MM.1S (cell line): ENCODE data around the gene ATG101.

Experiments used
- DNase-seq: peaks from one replicate; pipeline ENCODE4 v3.0.0-alpha.2; 2015
- H2AFZ ChIP-seq: fragments of 300-600 bp; sonication (generic); 2 replicates; pipeline ENCODE4 v1.6.0; 2016; ENCODE audit warnings: antibody characterized with exemption, low read length
- H3F3A ChIP-seq: fragments of 300-600 bp; sonication (generic); 2 replicates; pipeline ENCODE4 v1.6.1; 2016; ENCODE audit warnings: mild to moderate bottlenecking, antibody characterized with exemption, low read length, moderate library complexity, mixed read lengths; ENCODE audit not compliant: insufficient read depth
- H3K27ac ChIP-seq: fragments of 300-600 bp; sonication (generic); 2 replicates; pipeline ENCODE4 v1.5.1; 2016; ENCODE audit warnings: mild to moderate bottlenecking, low read length
- H3K27me3 ChIP-seq: fragments of 300-600 bp; sonication (generic); replicated peaks from 2 replicates; pipeline ENCODE4 v1.6.0; 2016; ENCODE audit warnings: low read length; ENCODE audit not compliant: insufficient read depth
- H3K36me3 ChIP-seq: fragments of 300-600 bp; sonication (generic); replicated peaks from 2 replicates; pipeline ENCODE4 v1.6.1; 2016; ENCODE audit warnings: mild to moderate bottlenecking, low read length, mixed read lengths; ENCODE audit not compliant: insufficient read depth
- H3K4me1 ChIP-seq: fragments of 300-600 bp; sonication (generic); 2 replicates; pipeline ENCODE4 v1.6.1; 2016; ENCODE audit warnings: low read length, mixed read lengths
- H3K4me2 ChIP-seq: fragments of 300-600 bp; sonication (generic); 2 replicates; pipeline ENCODE4 v1.6.0; 2016; ENCODE audit warnings: low read depth, low read length
- H3K4me3 ChIP-seq: fragments of 300-600 bp; sonication (generic); 2 replicates; pipeline ENCODE4 v1.5.1; 2016; ENCODE audit warnings: low read length, mixed read lengths
- H3K79me2 ChIP-seq: fragments of 300-600 bp; sonication (generic); 2 replicates; pipeline ENCODE4 v1.6.1; 2016; ENCODE audit warnings: mixed run types, low read length, mixed read lengths
- H3K9ac ChIP-seq: fragments of 300-600 bp; sonication (generic); 2 replicates; pipeline ENCODE4 v1.6.1; 2016; ENCODE audit warnings: low read length, mixed read lengths
- H3K9me2 ChIP-seq: fragments of 300-600 bp; sonication (generic); replicated peaks from 2 replicates; pipeline ENCODE4 v1.6.1; 2016; ENCODE audit warnings: mild to moderate bottlenecking, low read length, mixed read lengths; ENCODE audit not compliant: insufficient read depth
- H3K9me3 ChIP-seq: fragments of 300-600 bp; sonication (generic); replicated peaks from 2 replicates; pipeline ENCODE4 v1.6.1; 2016; ENCODE audit warnings: mild to moderate bottlenecking, low read length, mixed read lengths; ENCODE audit not compliant: insufficient read depth
- H4K20me1 ChIP-seq: fragments of 300-600 bp; sonication (generic); 2 replicates; pipeline ENCODE4 v1.6.1; 2016; ENCODE audit warnings: mild to moderate bottlenecking, low read length, moderate library complexity, mixed read lengths; ENCODE audit not compliant: insufficient read depth
- EZH2 ChIP-seq: fragments of 300-600 bp; sonication (generic); optimal IDR thresholded peaks from 2 replicates; pipeline ENCODE3; 2017; ENCODE audit warnings: low read depth, mild to moderate bottlenecking, antibody characterized with exemption, low read length, mixed read lengths
- EZH2phosphoT487 ChIP-seq: fragments of 300-600 bp; sonication (generic); IDR thresholded peaks from 2 replicates; pipeline ENCODE4 v1.6.1; 2018; ENCODE audit warnings: antibody characterized with exemption, low read length
- TF ChIP-seq, protein P1 (sequence below): fragments of 300-600 bp; sonication (generic); IDR thresholded peaks from 2 replicates; pipeline ENCODE4 v1.5.1; 2016; ENCODE audit warnings: antibody characterized with exemption, low read length, mixed read lengths

ATG101 gene

GRCh38 chr12:52078276-52078675 lies 8.5 kb downstream of the ATG101 start:
- Histone ChIP-seq H3F3A (no peaks in the 10 kb centered on the region), H3K4me1 (peaks cover 17% of the 10 kb centered on the region), H3K27ac (no peak overlapping the region), H3K4me3 (no peak overlapping the region), H2AFZ (no peak overlapping the region), H3K79me2 (peaks cover 31% of the 10 kb centered on the region), H3K36me3 (no peaks in the 10 kb centered on the region), H4K20me1 (no peaks in the 10 kb centered on the region), H3K9ac (no peak overlapping the region), H3K27me3 (no peaks in the 10 kb centered on the region), H3K4me2 (no peak overlapping the region), H3K9me2 (no peaks in the 10 kb centered on the region), H3K9me3 (no peaks in the 10 kb centered on the region)
- no peak for DNase-seq
- no peak for TF ChIP-seq EZH2phosphoT487
- TF ChIP-seq, protein P1, sequence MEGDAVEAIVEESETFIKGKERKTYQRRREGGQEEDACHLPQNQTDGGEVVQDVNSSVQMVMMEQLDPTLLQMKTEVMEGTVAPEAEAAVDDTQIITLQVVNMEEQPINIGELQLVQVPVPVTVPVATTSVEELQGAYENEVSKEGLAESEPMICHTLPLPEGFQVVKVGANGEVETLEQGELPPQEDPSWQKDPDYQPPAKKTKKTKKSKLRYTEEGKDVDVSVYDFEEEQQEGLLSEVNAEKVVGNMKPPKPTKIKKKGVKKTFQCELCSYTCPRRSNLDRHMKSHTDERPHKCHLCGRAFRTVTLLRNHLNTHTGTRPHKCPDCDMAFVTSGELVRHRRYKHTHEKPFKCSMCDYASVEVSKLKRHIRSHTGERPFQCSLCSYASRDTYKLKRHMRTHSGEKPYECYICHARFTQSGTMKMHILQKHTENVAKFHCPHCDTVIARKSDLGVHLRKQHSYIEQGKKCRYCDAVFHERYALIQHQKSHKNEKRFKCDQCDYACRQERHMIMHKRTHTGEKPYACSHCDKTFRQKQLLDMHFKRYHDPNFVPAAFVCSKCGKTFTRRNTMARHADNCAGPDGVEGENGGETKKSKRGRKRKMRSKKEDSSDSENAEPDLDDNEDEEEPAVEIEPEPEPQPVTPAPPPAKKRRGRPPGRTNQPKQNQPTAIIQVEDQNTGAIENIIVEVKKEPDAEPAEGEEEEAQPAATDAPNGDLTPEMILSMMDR = no peak
- TF ChIP-seq EZH2 = no peak

- Histone ChIP-seq H3K27me3 (no peaks in the 10 kb centered on the region), H3K9ac (no peak within 1 kb of the TSS), H3K79me2 (peaks cover 18% of the 10 kb centered on the region; the same call in 1 of the 2 replicates), H2AFZ (no peak within 1 kb of the TSS), H3K27ac (no peak within 1 kb of the TSS), H3K4me3 (no peak within 1 kb of the TSS), H3K9me2 (no peaks in the 10 kb centered on the region), H3K36me3 (no peaks in the 10 kb centered on the region), H3K4me2 (no peak within 1 kb of the TSS), H3K4me1 (peaks cover 18% of the 10 kb centered on the region), H3F3A (no peaks in the 10 kb centered on the region), H4K20me1 (no peaks in the 10 kb centered on the region), H3K9me3 (no peaks in the 10 kb centered on the region)
- no peak for DNase-seq
- TF ChIP-seq EZH2 = no peak
- TF ChIP-seq, protein P1 = no peak
- no peak for TF ChIP-seq EZH2phosphoT487
Observed at GRCh38 chr12:52079576-52080402, 10.0 kb downstream of the ATG101 start, which contains the start of gene SMIM41. TSS of gene SMIM41 (plus strand) at chr12:52079704. CDS start at chr12:52079780, 76 bp downstream.

GRCh38 chr12:52080403-52081251 lies 10.8 kb downstream of the ATG101 start:
- no peak overlapping the region for H3K4me2 ChIP-seq
- H4K20me1 ChIP-seq = no peaks in the 10 kb centered on the region
- H3K4me1 ChIP-seq = peaks cover 18% of the 10 kb centered on the region
- no peak overlapping the region for H3K9ac ChIP-seq
- no peak for DNase-seq
- no peak overlapping the region for H3K27ac ChIP-seq
- H2AFZ ChIP-seq = no peak overlapping the region
- no peaks in the 10 kb centered on the region for H3K27me3 ChIP-seq
- TF ChIP-seq EZH2phosphoT487 = no peak
- no peak for TF ChIP-seq EZH2
- TF ChIP-seq, protein P1 = no peak
- H3K36me3 ChIP-seq = no peaks in the 10 kb centered on the region
- no peak overlapping the region for H3K4me3 ChIP-seq
- H3K9me3 ChIP-seq = no peaks in the 10 kb centered on the region
- no peaks in the 10 kb centered on the region for H3F3A ChIP-seq
- H3K79me2 ChIP-seq = peaks cover 10% of the 10 kb centered on the region; the same call in 1 of the 2 replicates
- H3K9me2 ChIP-seq = no peaks in the 10 kb centered on the region
